Measurements from ENCODE around the gene PKN2.

Gene PKN2

DNA sequence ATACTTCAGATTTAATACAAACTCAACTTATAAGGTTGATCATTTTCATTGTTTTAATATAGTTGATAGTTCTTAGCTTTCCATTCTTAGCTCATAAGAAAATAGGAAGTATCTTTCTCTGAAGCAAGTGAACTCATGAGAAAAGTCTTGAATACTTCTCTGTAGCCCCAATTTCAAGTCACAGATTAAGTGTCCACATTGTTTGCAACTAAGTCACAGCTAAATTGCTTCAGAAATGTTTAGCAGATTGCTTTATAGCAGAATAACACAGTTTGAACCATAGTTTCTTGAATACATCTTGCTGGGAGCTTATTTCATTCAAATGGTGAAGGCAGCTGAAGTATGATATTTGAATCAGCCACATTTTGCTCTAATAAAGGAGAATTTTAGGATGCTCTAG is 10.6 kb upstream of the PKN2 start:
- no peak overlapping the region for H3K4me3 ChIP-seq (replicated peaks; ENCODE audit: low read depth, low read length)
- no peak for TF ChIP-seq CTCF (IDR thresholded peaks at IDR 0.05; ENCODE audit: low read length, missing control alignments)
- no peak for DNase-seq (ENCODE audit: low read depth)

- TF ChIP-seq CTCF (IDR thresholded peaks at IDR 0.05; ENCODE audit: low read length, missing control alignments), result no peak
- H3K4me3 ChIP-seq (replicated peaks; ENCODE audit: low read depth, low read length), result no peak overlapping the region
- no peak for DNase-seq (ENCODE audit: low read depth)
Observed at GRCh38 chr1:88678405-88678804, 5.7 kb upstream of the PKN2 start.

DNA sequence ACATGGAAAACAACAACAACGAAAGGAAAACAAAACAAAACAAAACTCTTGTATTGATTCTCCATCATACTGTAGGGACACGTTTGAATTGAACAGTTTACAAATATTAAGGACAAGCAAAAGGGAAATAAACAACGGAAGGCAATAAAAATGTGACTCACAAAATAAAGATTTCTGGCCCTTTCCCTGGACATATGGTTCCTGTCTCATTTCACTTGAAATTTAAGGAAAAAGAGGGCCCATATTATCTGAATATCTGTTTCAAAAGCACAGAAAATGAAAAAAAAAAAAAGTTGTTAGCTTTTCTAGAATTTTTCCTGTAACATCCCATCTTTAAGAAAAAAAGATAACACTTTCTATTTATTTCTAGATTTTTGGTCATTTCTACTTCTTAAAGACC is 3.6 kb upstream of the PKN2 start:
- TF ChIP-seq CTCF (IDR thresholded peaks at IDR 0.05; ENCODE audit: low read length, missing control alignments), result no peak
- no peak for DNase-seq (ENCODE audit: low read depth)
- H3K4me3 ChIP-seq (replicated peaks; ENCODE audit: low read depth, low read length), result no peak overlapping the region

DNA sequence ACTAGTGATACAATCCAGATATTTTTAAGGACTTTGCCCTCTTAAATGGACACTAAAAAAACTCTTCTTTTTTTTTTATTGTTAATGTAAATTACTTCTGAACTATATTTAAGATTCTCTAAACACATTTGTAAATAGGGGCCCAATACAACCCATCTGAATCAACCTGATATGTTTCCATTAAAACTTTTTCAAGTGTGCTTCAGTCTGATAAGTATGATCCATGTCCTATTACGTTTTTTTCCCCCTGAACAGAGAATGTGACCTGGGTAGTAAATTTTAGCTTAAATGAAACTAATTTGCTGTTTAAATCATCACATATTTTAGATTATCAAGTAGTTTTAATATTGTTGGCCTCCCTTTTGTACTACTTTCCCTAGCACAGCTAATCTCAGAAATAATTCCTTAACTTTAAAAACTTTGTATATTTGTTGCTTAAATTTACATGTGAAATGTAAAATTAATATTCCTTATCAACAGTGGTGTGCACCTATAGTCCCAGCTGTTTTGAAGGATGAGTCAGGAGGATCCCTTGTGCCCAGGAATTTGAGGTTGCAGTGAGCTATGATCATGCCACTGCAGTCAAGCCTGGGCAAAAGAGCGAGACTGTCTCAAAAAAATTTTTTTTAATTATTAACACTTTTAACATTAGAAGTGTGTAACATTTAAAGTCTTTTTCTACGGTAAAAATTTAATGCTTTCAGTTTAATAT is 3.0 kb upstream of the PKN2 start:
- DNase-seq (ENCODE audit: low read depth), result no peak
- no peak for TF ChIP-seq CTCF (IDR thresholded peaks at IDR 0.05; ENCODE audit: low read length, missing control alignments)
- no peak overlapping the region for H3K4me3 ChIP-seq (replicated peaks; ENCODE audit: low read depth, low read length)

DNA sequence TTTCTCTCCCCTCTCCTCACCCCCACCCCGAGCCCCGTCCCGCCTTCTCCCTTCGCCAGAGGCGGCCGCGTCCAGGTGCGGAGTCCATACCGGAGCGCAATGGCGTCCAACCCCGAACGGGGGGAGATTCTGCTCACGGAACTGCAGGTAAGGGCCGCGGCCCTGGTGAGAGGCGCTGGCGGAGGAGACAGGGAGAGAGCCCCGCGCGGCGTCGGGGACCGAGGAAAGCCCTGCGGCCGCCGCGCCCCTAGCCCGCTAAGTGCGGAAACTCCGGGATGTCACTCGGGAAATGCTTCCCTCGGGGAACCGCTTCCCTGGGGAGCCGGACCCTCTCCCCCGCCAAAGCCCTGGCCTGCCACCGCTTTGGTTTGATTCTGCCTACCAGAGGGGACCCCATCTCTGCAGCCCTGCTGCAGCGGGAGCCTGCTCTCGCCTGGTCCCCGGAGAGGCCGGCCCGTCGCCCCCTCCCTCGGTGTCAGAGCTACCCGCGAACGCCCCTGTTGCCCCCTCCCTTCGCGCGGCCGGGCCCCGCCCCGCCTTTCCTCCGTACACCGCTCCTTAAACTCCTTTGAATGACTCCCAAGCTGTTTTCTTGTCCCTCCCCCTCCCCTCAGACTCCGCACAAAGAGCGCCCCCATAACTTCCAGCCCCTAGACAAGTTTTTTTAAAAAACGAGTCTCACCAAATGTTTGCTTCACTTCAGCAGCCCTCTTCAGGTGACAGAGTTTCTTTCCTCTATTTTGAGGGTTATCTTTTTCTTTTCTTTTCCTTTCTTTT is 597 bp downstream of the PKN2 start:
- peak; percentile 44 for DNase-seq (ENCODE audit: low read depth)
- no peak for TF ChIP-seq CTCF (IDR thresholded peaks at IDR 0.05; ENCODE audit: low read length, missing control alignments)
- peak overlapping the region; percentile 67 for H3K4me3 ChIP-seq (replicated peaks; ENCODE audit: low read depth, low read length)

- DNase-seq (ENCODE audit: low read depth), result no peak
- TF ChIP-seq CTCF (IDR thresholded peaks at IDR 0.05; ENCODE audit: low read length, missing control alignments), result no peak
- H3K4me3 ChIP-seq (replicated peaks; ENCODE audit: low read depth, low read length), result peak overlapping the region; percentile 67
Observed at GRCh38 chr1:88685259-88685620, 1.2 kb downstream of the PKN2 start.

Measured in fibroblast of pulmonary artery (primary cell).